Gastrocnemius medialis (tissue), 4 donors: Measurements from ENCODE around the gene CCL19. TPM values are rescaled to one million over a fixed set of nuclear protein-coding genes. Genes with fewer than 3 reads are reported as not detected.

Experiments used
- ATAC-seq, 2 donors: fragments of 150-250 bp; one replicate each; pipeline ENCODE4 v1.9.1; 2016
- DNase-seq, 2 donors: peaks; one replicate each; pipeline ENCODE4 v3.0.0-alpha.2; 2019
- H3K27ac ChIP-seq, 4 donors: fragments of 200-600 bp; sonication (generic); 1 replicate in 1 of 4; 2 replicates in 3 of 4; pipeline ENCODE4 v1.5.1; 2016 to 2018; ENCODE audit warnings: mild to moderate bottlenecking in 2 of 4, moderate library complexity in 1 of 4
- H3K27me3 ChIP-seq, 3 donors: fragments of 200-600 bp; sonication (generic) in 2 of 3; 1 replicate in 1 of 3; 2 replicates in 2 of 3; pipeline versions ENCODE4 v1.5.1 to v1.6.0; 2016 to 2019; ENCODE audit warnings: mild to moderate bottlenecking in 1 of 3, moderate library complexity in 1 of 3
- H3K36me3 ChIP-seq, 2 donors: fragments of 200-600 bp; sonication (generic) in 1 of 2; one replicate each; pipeline ENCODE4 v1.5.1; 2017 to 2018
- H3K4me1 ChIP-seq, 2 donors: fragments of 200-600 bp; sonication (generic) in 1 of 2; one replicate each; pipeline ENCODE4 v1.5.1; 2016 to 2017; ENCODE audit warnings: mild to moderate bottlenecking in 2 of 2
- H3K4me3 ChIP-seq, 4 donors: fragments of 200-600 bp; sonication (generic) in 3 of 4; 1 replicate in 1 of 4; 2 replicates in 3 of 4; pipeline ENCODE4 v1.5.1; 2016 to 2019; ENCODE audit warnings: mild to moderate bottlenecking in 2 of 4
- H3K9me3 ChIP-seq, 3 donors: fragments of 200-600 bp; sonication (generic) in 2 of 3; 1 replicate in 1 of 3; 2 replicates in 2 of 3; pipeline ENCODE4 v1.5.1; 2016 to 2019
- POLR2A ChIP-seq, 2 donors: fragments of 450-650 bp; IDR thresholded peaks; one replicate each; pipeline ENCODE4 v1.6.1; 2017; ENCODE audit warnings: antibody characterized with exemption in 2 of 2, mild to moderate bottlenecking in 2 of 2, moderate library complexity in 2 of 2
- in situ Hi-C, 4 donors: fragments of 200-750 bp; cut with MboI; loops; one replicate each; pipeline versions ENCODE4 v1.15.0 to v1.8.0; 2017; ENCODE audit warnings: low sequenced_read_pairs in 4 of 4
- intact Hi-C: fragments of 100-400 bp; cut with DNase I; formaldehyde crosslinking; loops from one replicate; pipeline ENCODE4 v1.15.1; 2023; ENCODE audit warnings: low total_unique reads
- total RNA-seq, 4 donors: library from RNA; depleted of rRNA; stranded (reverse); fragments of >200 nt; gene quantifications; one replicate each; pipeline versions ENCODE4 v1.1.0 to v1.2.3, GENCODE V29; 2016
- TF ChIP-seq, protein P1 (sequence below), 5 experiments: fragments of 450-650 bp in 3 of 5; fragments of 200-600 bp in 2 of 5; sonication (generic) in 2 of 5; IDR thresholded peaks in 4 of 5; conservative IDR thresholded peaks in 1 of 5; 1 replicate in 4 of 5; 2 replicates in 1 of 5; pipeline ENCODE4 v1.5.1; 2016 to 2019; ENCODE audit warnings: antibody characterized with exemption in 5 of 5, mild to moderate bottlenecking in 3 of 5, moderate library complexity in 3 of 5

CCL19 gene
- total RNA-seq, 4 donors from 2014 or later, result not detected

DNA sequence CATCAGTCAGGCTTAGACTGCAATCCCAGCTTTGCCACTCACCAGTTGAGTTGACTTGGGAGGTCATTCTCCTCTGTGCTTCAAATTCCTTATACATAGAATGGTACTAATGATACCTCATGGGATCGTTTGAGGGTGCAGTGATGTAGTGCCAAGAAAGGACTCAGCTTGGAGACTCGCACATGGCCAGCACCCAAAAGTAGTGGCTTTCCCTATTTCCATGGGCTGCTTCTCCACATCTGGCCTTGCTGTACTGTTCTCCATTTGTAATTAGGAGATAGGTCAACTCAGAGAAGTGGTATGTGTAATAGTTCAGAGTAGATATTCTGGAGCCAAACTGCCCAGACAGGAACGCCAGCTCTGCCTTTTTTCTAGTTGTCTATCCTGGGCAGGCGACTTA is 5.5 kb downstream of the CCL19 start:
- H3K9me3 ChIP-seq, result no peaks in the 10 kb centered on the region
- TF ChIP-seq, protein P1, sequence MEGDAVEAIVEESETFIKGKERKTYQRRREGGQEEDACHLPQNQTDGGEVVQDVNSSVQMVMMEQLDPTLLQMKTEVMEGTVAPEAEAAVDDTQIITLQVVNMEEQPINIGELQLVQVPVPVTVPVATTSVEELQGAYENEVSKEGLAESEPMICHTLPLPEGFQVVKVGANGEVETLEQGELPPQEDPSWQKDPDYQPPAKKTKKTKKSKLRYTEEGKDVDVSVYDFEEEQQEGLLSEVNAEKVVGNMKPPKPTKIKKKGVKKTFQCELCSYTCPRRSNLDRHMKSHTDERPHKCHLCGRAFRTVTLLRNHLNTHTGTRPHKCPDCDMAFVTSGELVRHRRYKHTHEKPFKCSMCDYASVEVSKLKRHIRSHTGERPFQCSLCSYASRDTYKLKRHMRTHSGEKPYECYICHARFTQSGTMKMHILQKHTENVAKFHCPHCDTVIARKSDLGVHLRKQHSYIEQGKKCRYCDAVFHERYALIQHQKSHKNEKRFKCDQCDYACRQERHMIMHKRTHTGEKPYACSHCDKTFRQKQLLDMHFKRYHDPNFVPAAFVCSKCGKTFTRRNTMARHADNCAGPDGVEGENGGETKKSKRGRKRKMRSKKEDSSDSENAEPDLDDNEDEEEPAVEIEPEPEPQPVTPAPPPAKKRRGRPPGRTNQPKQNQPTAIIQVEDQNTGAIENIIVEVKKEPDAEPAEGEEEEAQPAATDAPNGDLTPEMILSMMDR (IDR thresholded peaks at IDR 0.05 in 4 of 5, conservative IDR thresholded peaks at IDR 0.05 in 1 of 5), result no peak
- TF ChIP-seq POLR2A (IDR thresholded peaks at IDR 0.05), result no peak
- no peaks in the 10 kb centered on the region for H3K36me3 ChIP-seq
- ATAC-seq, result no peak
- H3K4me3 ChIP-seq, result no peak overlapping the region
- intact Hi-C loops, result no loop called here
- H3K27ac ChIP-seq, result no peak overlapping the region
- H3K27me3 ChIP-seq, result no peaks in the 10 kb centered on the region
- in situ Hi-C loops, result no loop called here
- H3K4me1 ChIP-seq, result no peaks in the 10 kb centered on the region
- no peak for DNase-seq

DNA sequence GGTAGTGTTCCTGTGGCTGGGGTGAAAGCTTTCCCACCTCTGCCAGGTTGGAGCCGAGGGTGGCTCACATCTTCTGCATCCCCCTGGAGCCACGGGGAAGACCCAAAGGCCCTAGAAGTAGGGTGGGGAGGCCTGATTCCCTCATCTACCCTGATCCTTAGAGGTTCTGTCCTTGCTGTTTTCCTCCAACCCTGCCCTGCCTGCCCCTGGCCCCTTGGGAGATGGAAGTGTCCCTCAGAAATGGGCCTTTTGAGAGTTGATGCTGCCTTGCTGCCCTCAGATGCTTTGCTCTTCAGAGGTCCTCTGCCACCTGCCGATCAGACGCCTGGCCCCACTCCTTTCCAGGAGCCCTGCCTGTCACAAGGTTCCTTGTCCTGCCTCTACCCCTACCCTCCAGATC is 6.3 kb downstream of the CCL19 start:
- Histone ChIP-seq H3K27ac (no peak overlapping the region), H3K27me3 (no peaks in the 10 kb centered on the region), H3K9me3 (no peaks in the 10 kb centered on the region), H3K36me3 (no peaks in the 10 kb centered on the region), H3K4me1 (no peaks in the 10 kb centered on the region), H3K4me3 (no peak overlapping the region)
- in situ Hi-C loops, result no loop called here
- ATAC-seq, result no peak
- TF ChIP-seq, protein P1 (IDR thresholded peaks at IDR 0.05 in 4 of 5, conservative IDR thresholded peaks at IDR 0.05 in 1 of 5), result no peak
- no peak for TF ChIP-seq POLR2A (IDR thresholded peaks at IDR 0.05)
- DNase-seq, result no peak
- intact Hi-C loops, result no loop called here

DNA sequence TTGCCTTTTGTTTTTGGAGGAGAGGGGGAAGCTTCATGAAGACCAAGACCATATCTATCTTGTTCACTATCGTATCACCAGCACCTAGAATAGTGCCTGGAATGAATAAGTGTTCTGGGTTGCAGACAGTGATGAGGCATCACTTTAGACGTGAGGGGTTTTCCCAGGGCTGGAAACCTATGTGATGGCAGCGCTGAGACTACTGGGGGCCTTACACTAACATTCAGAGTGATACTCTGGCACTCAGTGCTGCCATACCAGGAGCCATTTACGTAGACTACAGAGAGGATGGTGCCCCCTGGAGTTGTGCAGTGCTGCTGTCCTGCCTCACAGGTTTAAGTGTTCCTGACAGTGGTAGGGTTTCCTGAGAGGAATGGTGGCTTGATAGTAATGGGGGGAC is 6.9 kb downstream of the CCL19 start:
- Histone ChIP-seq H3K27ac (no peak overlapping the region), H3K27me3 (no peaks in the 10 kb centered on the region), H3K4me3 (no peak overlapping the region), H3K36me3 (no peaks in the 10 kb centered on the region), H3K9me3 (no peaks in the 10 kb centered on the region), H3K4me1 (no peaks in the 10 kb centered on the region)
- DNase-seq (no peak), ATAC-seq (no peak)
- in situ Hi-C loops, result no loop called here
- TF ChIP-seq, protein P1 (IDR thresholded peaks at IDR 0.05 in 4 of 5, conservative IDR thresholded peaks at IDR 0.05 in 1 of 5), result no peak
- TF ChIP-seq POLR2A (IDR thresholded peaks at IDR 0.05), result no peak
- intact Hi-C loops, result no loop called here

DNA sequence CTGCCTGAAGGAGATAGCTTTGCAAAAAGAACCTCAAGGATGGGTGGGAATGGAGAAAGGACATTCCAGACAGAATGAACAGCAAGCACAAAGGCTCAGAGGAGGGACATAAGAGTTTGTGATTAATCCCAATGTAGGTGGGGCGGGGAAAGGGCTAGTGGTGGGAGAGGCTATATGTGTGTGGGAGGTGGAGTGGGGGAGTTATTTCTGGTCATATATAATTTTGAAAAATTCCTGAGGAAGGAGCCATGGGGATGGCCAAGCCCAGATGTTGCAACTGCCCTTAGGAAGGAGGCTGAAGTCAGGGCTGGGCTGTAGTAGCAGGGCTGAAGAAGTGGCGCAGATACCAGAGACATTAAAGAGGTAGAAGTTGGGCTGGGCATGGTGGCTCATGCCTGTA is 15.2 kb downstream of the CCL19 start:
- ATAC-seq (no peak), DNase-seq (no peak)
- Histone ChIP-seq H3K4me3 (no peak overlapping the region), H3K36me3 (no peaks in the 10 kb centered on the region), H3K9me3 (no peaks in the 10 kb centered on the region), H3K27ac (no peak overlapping the region), H3K4me1 (peaks cover 3 to 4% of the 10 kb centered on the region in 2 donors), H3K27me3 (no peaks in the 10 kb centered on the region)
- in situ Hi-C loops (no loop called here), intact Hi-C loops (no loop called here)
- TF ChIP-seq POLR2A (IDR thresholded peaks at IDR 0.05), result no peak
- TF ChIP-seq, protein P1 (IDR thresholded peaks at IDR 0.05 in 4 of 5, conservative IDR thresholded peaks at IDR 0.05 in 1 of 5), result no peak

DNA sequence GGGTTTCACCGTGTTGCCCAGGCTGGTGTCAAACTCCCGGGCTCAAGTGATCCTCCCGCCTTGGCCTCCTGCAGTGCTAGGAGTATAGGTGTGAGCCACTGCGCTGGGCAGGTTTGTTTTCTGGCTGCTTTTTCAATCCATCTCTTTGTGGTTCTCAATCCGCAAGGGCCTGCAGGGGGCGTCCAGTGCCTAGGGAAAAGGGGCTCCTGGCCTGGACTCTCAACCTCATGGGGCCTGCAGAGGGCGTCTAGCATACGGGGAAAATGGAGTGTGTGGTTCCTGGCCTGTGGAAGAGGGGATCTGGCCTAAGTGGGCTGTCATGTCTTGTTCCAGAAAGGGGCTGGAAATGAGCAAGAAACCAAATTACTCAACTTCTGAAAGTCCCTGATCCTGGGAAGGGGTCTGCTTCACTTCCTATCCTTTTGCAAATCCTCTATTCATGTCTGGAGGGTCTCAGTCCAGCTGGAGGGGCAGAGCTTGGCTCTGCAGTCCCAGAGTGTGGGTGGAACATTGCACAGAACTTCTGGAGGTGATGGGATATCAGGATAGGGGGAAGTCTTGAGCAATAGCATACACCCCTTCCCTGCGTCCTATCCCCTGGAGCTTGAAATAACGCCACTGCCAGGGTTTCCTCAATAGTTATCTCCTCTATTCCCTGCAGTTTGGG is 15.9 kb downstream of the CCL19 start:
- Histone ChIP-seq H3K4me3 (no peak overlapping the region), H3K9me3 (no peaks in the 10 kb centered on the region), H3K4me1 (peaks cover 3 to 4% of the 10 kb centered on the region in 2 donors), H3K27ac (no peak overlapping the region), H3K36me3 (no peaks in the 10 kb centered on the region), H3K27me3 (no peaks in the 10 kb centered on the region)
- intact Hi-C loops, result no loop called here
- ATAC-seq, result no peak
- in situ Hi-C loops, result no loop called here
- TF ChIP-seq, protein P1 (IDR thresholded peaks at IDR 0.05 in 4 of 5, conservative IDR thresholded peaks at IDR 0.05 in 1 of 5), result peak in 2 of 5 experiments; percentile 21 to 25
- TF ChIP-seq POLR2A (IDR thresholded peaks at IDR 0.05), result no peak
- DNase-seq, result no peak
